Measurements from ENCODE around the gene ACSL5.

GRCh38 chr10:112424651-112425050 is 50.7 kb downstream of the ACSL5 start:
- TF ChIP-seq FOS (IDR thresholded peaks at IDR 0.05; ENCODE audit: low read depth, low read length) (no peak), USF2 (IDR thresholded peaks at IDR 0.05; ENCODE audit: low read depth, low read length) (no peak), POLR2A (IDR thresholded peaks at IDR 0.05; ENCODE audit: low read depth, low read length) (no peak), RAD21 (IDR thresholded peaks at IDR 0.05; ENCODE audit: low read length) (no peak), NFE2L2 (IDR thresholded peaks at IDR 0.05; ENCODE audit: low read depth, low read length) (no peak), CHD1 (IDR thresholded peaks at IDR 0.05; ENCODE audit: low read depth, low read length) (no peak)
- TF ChIP-seq, protein P1, sequence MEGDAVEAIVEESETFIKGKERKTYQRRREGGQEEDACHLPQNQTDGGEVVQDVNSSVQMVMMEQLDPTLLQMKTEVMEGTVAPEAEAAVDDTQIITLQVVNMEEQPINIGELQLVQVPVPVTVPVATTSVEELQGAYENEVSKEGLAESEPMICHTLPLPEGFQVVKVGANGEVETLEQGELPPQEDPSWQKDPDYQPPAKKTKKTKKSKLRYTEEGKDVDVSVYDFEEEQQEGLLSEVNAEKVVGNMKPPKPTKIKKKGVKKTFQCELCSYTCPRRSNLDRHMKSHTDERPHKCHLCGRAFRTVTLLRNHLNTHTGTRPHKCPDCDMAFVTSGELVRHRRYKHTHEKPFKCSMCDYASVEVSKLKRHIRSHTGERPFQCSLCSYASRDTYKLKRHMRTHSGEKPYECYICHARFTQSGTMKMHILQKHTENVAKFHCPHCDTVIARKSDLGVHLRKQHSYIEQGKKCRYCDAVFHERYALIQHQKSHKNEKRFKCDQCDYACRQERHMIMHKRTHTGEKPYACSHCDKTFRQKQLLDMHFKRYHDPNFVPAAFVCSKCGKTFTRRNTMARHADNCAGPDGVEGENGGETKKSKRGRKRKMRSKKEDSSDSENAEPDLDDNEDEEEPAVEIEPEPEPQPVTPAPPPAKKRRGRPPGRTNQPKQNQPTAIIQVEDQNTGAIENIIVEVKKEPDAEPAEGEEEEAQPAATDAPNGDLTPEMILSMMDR (conservative IDR thresholded peaks at IDR 0.05; ENCODE audit: low read depth, low read length), result no peak

Data from IMR-90 (cell line).